Measurements from ENCODE around the gene HNRNPAB.
"Not testable (repeated sequence)": the region's sequence is repeated elsewhere in the genome, so short reads cannot be mapped to it uniquely, and the experiment has no call there.

Gene HNRNPAB

GRCh38 chr5:178244576-178244975 lies 40.2 kb downstream of the HNRNPAB start:
- no peak for DNase-seq (ENCODE audit: low read depth in 3 of 3)

- DNase-seq (ENCODE audit: low read depth in 3 of 3): no peak
Measured at GRCh38 chr5:178245389-178245788, 41.1 kb downstream of the HNRNPAB start.

GRCh38 chr5:178246624-178247279 lies 42.4 kb downstream of the HNRNPAB start:
- DNase-seq (ENCODE audit: low read depth in 3 of 3): no peak

GRCh38 chr5:178247481-178248456 lies 43.4 kb downstream of the HNRNPAB start:
- no peak for DNase-seq (ENCODE audit: low read depth in 3 of 3)

- DNase-seq (ENCODE audit: low read depth in 3 of 3): no peak
Measured at GRCh38 chr5:178248750-178249149, 44.4 kb downstream of the HNRNPAB start.

- no peak for DNase-seq (ENCODE audit: low read depth in 3 of 3)
Measured at GRCh38 chr5:178249191-178249989, 45.1 kb downstream of the HNRNPAB start.

- no peak for DNase-seq (ENCODE audit: low read depth in 3 of 3)
Measured at GRCh38 chr5:178250263-178250662, 45.9 kb downstream of the HNRNPAB start.

GRCh38 chr5:178252258-178252657 lies 47.9 kb downstream of the HNRNPAB start:
- DNase-seq (ENCODE audit: low read depth in 3 of 3): no peak

- not testable (repeated sequence) for DNase-seq (ENCODE audit: low read depth in 3 of 3)
Measured at GRCh38 chr5:178253632-178254031, 49.3 kb downstream of the HNRNPAB start.

- no peak for DNase-seq (ENCODE audit: low read depth in 3 of 3)
Measured at GRCh38 chr5:178256746-178257145, 52.4 kb downstream of the HNRNPAB start.

GRCh38 chr5:178257650-178258049 lies 53.3 kb downstream of the HNRNPAB start:
- no peak for DNase-seq (ENCODE audit: low read depth in 3 of 3)

- no peak for DNase-seq (ENCODE audit: low read depth in 3 of 3)
Measured at GRCh38 chr5:178259623-178260536, 55.5 kb downstream of the HNRNPAB start.

Data from stimulated activated CD4-positive, alpha-beta T cell treated with anti-CD3 and anti-CD28 coated beads, TNF-alpha, amount 100 ng/mL, for 48 hours (primary cell).